ENCODE results near the gene REPIN1.
"Not testable (repeated sequence)": the region's sequence is repeated elsewhere in the genome, so short reads cannot be mapped to it uniquely, and the experiment has no call there.

The REPIN1 gene

DNA sequence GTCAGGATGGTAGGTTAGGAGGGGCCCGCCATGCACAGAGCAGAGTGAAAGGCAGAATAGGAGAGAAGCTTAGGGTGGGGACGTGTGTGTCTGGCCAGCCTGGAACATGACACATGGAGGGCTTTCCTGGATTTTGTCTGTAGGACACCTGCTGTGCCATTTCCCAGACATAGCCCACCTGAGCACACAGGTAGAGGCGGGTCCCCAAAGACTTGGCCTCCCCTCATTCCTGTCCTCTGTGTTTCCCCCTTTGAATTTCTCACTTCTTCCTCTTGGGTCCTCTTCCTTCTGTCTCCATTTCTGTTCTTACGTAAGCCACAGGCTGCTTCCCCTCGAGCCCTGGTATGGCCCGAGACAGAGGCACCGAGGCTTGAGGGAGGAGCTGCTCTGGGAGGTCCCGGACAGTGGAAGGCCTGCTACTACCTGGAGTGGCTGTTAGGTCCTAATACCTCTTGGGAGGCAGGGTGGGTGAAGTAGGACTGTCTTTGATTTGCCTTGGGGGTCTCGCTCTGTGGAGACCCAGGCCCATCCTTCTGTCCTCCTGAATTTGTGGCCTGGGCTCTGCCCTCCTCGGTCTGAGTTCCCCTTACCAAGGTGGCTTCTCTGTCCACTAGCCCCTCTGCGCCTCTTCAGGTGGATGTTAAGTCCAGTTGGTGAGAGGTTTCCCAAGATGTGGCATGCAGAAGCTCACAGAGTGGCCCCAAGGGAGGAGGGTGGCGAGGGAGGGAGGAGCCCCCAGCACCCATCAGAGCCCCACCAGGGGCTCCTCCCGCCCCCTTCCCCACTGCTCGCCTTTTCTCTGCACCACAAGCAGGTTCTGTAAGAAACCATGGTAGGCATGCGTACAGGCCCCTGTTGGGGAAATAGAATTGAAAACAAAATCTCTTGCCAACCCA lies 16.0 kb downstream of the REPIN1 start:
- DNase-seq (ENCODE audit: low spot score in 2 of 2) (no peak), ATAC-seq (no peak)
- H3K9me3 Mint-ChIP-seq, result no peaks in the 10 kb centered on the region

DNA sequence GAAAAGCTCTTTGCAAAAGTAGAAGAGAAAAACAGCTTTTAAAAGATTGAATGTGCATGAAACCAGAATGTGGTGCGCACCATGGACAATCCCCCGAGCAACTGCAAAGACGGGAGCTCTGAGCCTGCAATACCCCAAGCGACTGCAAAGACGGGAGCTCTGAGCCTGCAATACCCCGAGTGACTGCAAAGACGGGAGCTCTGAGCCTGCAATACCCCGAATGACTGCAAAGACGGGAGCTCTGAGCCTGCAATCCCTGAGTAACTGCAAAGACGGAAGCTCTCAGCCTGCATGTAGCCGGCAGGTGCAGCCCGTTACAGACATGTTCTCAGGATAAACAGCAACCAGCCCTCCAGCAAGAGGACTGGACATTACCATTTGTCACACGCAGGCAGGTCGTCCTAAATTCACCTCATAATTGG lies 16.7 kb downstream of the REPIN1 start:
- Mint-ChIP-seq H3K4me1 (peaks cover 20% of the 10 kb centered on the region), H3K27ac (no peak overlapping the region), H3K4me3 (no peak overlapping the region), H3K36me3 (peaks cover 5% of the 10 kb centered on the region), H3K9me3 (no peaks in the 10 kb centered on the region)
- ATAC-seq (no peak), DNase-seq (ENCODE audit: low spot score in 2 of 2) (no peak)

More for the DNA sequence above, 16.0 kb downstream of the REPIN1 start:
- peaks cover 26% of the 10 kb centered on the region for H3K4me1 Mint-ChIP-seq
- no peak overlapping the region for H3K4me3 Mint-ChIP-seq
- peaks cover 5% of the 10 kb centered on the region for H3K36me3 Mint-ChIP-seq
- no peak overlapping the region for H3K27ac Mint-ChIP-seq

DNA sequence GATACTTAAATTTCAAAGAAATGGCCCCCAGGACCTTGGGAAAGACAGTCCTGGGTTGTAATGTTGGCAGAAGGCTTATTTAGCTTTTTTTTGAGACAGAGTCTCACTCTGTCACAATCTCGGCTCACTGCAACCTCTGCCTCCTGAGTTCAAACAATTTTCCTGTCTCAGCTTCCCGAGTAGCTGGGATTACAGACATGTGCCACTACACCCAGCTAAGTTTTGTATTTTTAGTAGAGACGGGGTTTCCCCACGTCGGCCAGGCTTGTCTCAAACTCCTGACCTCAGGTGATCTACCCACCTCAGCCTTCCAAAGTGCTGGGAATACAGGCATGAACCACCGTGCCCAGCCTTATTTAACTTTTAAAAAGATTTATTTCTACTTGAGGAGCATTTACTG lies 17.3 kb downstream of the REPIN1 start:
- not testable (repeated sequence) for ATAC-seq; H3K36me3 Mint-ChIP-seq; H3K4me3 Mint-ChIP-seq; H3K9me3 Mint-ChIP-seq; DNase-seq (ENCODE audit: low spot score in 2 of 2)
- Mint-ChIP-seq H3K4me1 (peaks cover 17% of the 10 kb centered on the region), H3K27ac (peak overlapping the region; percentile 56)

DNA sequence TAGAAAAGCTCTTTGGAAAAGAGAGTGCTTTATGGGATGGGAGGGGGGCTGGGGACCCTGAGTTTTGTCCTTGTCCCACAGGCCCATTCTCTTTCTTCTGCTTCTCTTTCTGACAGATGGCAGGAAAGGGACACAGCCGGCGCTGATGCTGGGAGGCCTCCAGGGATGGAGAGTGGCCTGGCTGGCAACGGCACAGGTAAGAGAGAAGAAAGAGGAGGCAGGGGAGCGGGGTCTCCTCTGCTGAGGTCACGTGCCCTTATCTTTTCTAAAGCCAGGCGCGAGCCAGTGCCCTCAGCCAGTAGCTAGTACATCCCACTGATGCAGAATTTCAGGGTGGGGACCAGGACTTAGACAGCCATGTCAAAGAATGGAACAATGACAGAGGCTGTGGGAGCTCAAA lies 19.7 kb downstream of the REPIN1 start:
- Mint-ChIP-seq H3K9me3 (no peaks in the 10 kb centered on the region), H3K4me3 (no peak overlapping the region), H3K27ac (no peak overlapping the region), H3K4me1 (peaks cover 9% of the 10 kb centered on the region), H3K36me3 (peaks cover 5% of the 10 kb centered on the region)
- ATAC-seq, result no peak
- no peak for DNase-seq (ENCODE audit: low spot score in 2 of 2)

DNA sequence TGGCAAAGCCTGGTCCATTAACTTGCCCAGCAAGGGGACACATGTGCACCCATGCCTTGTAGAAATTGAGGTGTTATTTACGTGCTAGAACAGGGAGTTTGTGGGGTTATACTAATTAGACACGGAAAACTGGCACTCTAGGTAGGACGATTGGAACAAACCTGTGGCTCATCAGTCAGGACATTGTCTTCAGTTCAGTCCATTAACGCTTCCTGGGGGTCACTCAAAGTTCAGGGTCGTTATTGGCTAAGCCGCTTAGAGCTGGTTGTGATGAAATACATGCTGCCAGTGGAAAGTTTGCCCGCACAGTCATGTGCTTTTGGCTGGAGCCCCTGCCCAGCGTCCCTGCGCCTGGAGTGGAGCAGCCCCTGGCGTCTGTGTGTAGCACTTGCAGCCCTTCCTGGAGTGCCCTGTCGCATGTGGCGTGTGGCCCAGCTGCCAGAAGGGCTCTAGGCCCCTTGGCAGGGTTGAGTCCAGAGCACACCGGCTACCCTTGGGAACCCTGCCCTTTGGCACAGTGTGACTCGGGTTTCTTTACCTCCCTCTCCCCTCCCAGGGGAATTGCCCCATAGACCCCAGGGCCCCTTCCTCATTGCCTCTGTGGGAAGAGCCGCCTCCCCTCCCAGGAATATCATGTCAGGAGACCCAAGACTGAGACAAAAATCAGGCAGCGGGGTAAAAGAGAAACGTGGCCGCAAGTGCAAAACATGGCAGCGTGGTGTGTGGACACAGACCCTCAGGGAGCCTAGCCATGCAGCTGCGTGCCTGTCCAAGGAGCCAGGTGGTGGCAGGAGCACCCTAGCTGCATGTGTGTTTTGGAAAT lies 20.3 kb downstream of the REPIN1 start:
- peaks cover 7% of the 10 kb centered on the region for H3K4me1 Mint-ChIP-seq
- no peak overlapping the region for H3K4me3 Mint-ChIP-seq
- H3K9me3 Mint-ChIP-seq, result no peaks in the 10 kb centered on the region
- peak; percentile 19 for ATAC-seq
- H3K27ac Mint-ChIP-seq, result peak overlapping the region; percentile 29
- DNase-seq (ENCODE audit: low spot score in 2 of 2), result no peak
- H3K36me3 Mint-ChIP-seq, result peaks cover 5% of the 10 kb centered on the region

DNA sequence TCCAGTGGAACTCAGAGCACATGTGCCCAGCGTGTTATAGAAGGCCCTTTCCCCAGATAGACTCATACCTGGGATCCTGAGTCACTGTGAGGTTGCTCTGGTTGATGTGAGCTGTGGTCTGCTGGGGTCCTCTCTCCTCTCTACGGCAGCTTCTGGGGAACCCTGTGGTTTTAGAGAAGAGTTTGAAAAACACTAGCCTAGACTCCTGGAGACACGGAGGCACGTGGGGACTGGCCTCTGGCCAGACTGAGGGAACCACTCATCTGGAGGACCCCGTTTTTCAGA lies 20.9 kb downstream of the REPIN1 start:
- Mint-ChIP-seq H3K9me3 (no peaks in the 10 kb centered on the region), H3K36me3 (peaks cover 5% of the 10 kb centered on the region), H3K4me1 (peaks cover 7% of the 10 kb centered on the region)

DNA sequence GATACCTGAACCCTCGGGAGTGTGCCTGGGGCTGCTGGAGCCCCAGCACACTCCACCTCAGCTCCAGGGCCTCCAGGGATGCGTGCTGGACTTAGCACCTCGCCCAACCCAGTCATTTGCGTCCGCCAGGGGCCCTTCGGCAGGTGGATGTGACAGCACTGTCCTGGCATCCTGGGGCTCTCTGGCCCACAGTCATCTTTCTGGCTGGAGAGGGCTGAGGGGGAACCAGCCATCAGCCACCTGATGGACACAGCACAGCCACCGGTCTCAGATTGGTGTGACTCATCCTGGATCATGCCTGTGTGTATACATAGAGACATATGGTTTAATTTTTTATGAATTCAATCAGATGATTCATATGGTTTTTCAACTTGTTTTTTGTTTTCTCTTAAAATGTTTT lies 21.6 kb downstream of the REPIN1 start:
- Mint-ChIP-seq H3K27ac (no peak overlapping the region), H3K4me3 (no peak overlapping the region), H3K36me3 (peaks cover 5% of the 10 kb centered on the region), H3K9me3 (no peaks in the 10 kb centered on the region), H3K4me1 (peaks cover 7% of the 10 kb centered on the region)
- ATAC-seq (no peak), DNase-seq (ENCODE audit: low spot score in 2 of 2) (no peak)

More for the DNA sequence above, 20.9 kb downstream of the REPIN1 start:
- ATAC-seq (peak; percentile 75), DNase-seq (ENCODE audit: low spot score in 2 of 2) (no peak)
- Mint-ChIP-seq H3K27ac (peak overlapping the region; percentile 29), H3K4me3 (no peak overlapping the region)

DNA sequence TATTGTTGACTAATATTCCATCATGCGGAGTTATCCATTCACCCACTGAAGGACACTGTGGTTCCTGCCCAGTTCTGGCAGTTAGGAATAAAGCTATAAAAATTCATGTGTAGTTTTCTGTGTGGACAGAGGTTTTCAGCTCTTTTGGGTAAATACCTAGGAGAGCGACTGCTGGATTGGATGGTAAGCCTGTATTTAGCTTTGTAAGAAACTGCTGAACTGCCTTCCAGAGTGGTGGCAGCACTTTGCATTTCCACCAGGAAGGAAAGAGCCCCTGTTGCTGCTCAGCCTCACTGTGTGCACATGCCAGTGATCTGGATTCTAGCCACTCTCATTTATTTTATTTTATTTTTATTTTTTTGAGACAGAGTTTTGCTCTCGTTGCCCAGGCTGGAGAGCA lies 24.7 kb downstream of the REPIN1 start:
- Mint-ChIP-seq H3K4me3 (no peak overlapping the region), H3K4me1 (peaks cover 12% of the 10 kb centered on the region), H3K27ac (no peak overlapping the region), H3K36me3 (no peaks in the 10 kb centered on the region), H3K9me3 (no peaks in the 10 kb centered on the region)
- ATAC-seq, result no peak
- no peak for DNase-seq (ENCODE audit: low spot score in 2 of 2)

DNA sequence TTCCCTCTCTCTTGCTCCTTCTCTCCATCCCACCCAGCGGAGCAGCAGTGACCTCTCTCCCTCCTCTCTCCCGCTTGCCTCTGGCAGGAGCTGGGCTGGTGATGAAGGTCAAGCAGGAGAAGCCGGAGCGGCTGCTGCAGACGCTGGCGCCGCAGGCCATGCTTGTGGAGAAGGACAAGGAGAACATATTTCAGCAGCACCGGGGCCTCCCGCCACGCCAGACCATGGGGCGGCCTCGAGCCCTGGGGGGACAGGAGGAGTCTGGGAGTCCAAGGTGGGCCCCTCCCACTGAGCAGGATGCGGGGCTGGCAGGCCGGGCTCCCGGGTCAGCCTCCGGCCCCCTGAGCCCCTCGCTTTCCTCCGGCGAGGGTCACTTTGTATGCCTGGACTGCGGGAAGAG lies 27.8 kb downstream of the REPIN1 start:
- Mint-ChIP-seq H3K9me3 (no peaks in the 10 kb centered on the region), H3K4me3 (no peak overlapping the region), H3K27ac (no peak overlapping the region), H3K36me3 (no peaks in the 10 kb centered on the region), H3K4me1 (peaks cover 17% of the 10 kb centered on the region)
- ATAC-seq (no peak), DNase-seq (ENCODE audit: low spot score in 2 of 2) (no peak)

DNA sequence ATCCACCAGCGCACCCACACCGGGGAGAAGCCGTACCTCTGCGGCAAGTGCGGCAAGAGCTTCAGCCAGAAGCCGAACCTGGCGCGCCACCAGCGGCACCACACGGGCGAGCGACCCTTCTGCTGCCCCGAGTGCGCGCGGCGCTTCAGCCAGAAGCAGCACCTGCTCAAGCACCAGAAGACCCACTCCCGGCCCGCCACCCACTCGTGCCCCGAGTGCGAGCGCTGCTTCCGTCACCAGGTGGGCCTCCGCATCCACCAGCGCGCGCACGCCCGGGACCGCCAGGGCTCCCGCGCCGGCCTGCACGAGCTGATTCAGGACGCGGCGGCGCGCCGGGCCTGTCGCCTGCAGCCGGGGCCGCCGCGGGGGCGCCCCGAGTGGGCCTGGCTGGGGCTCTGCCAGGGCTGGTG lies 28.2 kb downstream of the REPIN1 start:
- no peaks in the 10 kb centered on the region for H3K36me3 Mint-ChIP-seq
- peaks cover 20% of the 10 kb centered on the region for H3K4me1 Mint-ChIP-seq
- no peaks in the 10 kb centered on the region for H3K9me3 Mint-ChIP-seq
- ATAC-seq (no peak), DNase-seq (ENCODE audit: low spot score in 2 of 2) (no peak)
- no peak overlapping the region for H3K27ac Mint-ChIP-seq
- no peak overlapping the region for H3K4me3 Mint-ChIP-seq

DNA sequence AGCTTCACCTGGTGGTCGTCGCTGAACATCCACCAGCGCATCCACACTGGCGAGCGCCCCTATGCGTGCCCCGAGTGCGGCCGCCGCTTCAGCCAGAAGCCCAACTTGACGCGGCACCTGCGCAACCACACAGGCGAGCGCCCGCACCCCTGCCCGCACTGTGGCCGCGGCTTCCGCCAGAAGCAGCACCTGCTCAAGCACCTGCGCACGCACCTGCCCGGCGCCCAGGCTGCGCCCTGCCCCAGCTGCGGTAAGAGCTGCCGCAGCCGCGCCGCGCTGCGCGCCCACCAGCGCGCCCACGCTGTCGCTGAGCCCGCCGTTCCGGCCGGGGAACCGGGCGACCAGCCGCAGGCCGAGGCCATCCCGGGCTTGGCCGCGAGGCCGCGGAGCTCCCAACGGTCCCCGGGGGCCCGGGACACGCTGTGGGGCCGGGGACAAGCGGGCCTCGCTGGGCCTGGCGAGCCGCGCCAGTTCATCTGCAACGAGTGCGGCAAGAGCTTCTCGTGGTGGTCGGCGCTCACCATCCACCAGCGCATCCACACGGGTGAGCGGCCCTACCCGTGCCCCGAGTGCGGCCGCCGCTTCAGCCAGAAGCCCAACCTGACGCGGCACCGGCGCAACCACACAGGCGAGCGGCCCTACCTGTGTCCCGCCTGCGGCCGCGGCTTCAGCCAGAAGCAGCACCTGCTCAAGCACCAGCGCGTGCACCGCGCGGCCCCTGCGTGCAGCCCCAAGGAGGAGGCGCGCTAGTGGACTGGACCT lies 28.9 kb downstream of the REPIN1 start:
- no peaks in the 10 kb centered on the region for H3K9me3 Mint-ChIP-seq
- DNase-seq (ENCODE audit: low spot score in 2 of 2), result no peak
- no peaks in the 10 kb centered on the region for H3K36me3 Mint-ChIP-seq
- ATAC-seq, result no peak
- H3K4me1 Mint-ChIP-seq, result peaks cover 20% of the 10 kb centered on the region
- no peak overlapping the region for H3K27ac Mint-ChIP-seq
- no peak overlapping the region for H3K4me3 Mint-ChIP-seq

DNA sequence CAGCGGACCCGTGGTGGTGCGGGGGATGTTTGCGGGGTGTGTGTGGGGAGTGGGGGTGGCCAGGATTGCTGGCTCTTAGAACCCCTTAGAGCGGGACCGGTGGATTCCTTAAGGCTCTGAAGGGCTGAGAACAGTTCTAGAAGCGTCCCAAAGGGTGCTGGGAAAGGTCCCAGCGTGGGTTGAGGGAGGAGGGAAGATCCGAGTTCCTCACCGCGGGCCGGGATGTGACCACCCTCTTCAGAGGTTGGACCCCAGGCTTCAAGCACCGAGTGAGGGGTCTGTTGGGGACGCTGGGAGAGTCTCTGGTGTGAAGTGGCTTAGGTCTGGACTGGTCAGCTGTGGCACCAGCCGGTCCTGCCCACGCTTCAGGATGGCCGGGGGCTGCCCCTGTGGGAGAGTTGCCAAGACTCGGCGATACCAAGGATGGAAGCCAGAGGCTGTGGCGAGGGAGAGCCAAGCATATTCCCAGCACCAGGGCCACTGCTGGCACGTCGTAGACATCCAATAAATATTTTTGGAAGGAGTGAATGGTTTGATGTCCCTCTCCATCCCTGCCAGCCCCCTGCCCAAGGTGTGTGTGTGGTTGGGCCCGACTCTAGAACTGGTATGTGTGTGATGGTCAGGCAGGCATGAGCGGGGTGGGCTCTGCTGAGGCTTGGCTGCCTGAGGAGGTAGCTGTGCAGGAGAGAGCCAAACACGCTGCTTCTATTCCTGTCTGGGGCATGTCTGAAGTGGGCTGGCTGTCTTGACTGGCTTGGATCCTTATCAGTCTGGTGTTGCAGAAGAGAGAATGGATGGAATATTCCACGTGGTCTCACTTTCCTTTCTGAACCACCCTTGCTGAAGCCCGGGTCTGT lies 29.7 kb downstream of the REPIN1 start:
- H3K4me1 Mint-ChIP-seq, result peaks cover 20% of the 10 kb centered on the region
- no peak overlapping the region for H3K27ac Mint-ChIP-seq
- no peaks in the 10 kb centered on the region for H3K9me3 Mint-ChIP-seq
- no peaks in the 10 kb centered on the region for H3K36me3 Mint-ChIP-seq
- no peak for ATAC-seq
- DNase-seq (ENCODE audit: low spot score in 2 of 2), result no peak
- no peak overlapping the region for H3K4me3 Mint-ChIP-seq

DNA sequence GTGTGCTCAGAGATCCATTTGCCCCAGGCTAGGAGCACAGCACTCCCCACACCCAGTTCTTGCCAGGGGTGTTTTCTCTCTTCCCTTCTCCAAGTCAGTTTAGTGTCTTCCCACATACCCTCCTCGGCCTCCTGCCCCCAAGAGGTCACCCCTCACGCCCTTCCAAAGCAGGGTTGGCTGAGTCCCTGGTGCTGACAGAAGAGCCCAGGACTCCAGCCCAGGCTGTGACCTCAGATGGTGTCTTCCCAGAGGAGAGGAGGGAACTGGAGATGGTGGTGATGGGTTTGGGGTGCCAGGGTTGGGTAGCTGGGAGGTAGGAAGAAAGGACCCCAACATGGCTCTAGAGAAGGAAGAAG lies 30.3 kb downstream of the REPIN1 start:
- Mint-ChIP-seq H3K27ac (no peak overlapping the region), H3K36me3 (no peaks in the 10 kb centered on the region), H3K9me3 (no peaks in the 10 kb centered on the region), H3K4me1 (peaks cover 21% of the 10 kb centered on the region), H3K4me3 (no peak overlapping the region)
- no peak for DNase-seq (ENCODE audit: low spot score in 2 of 2)
- ATAC-seq, result no peak

DNA sequence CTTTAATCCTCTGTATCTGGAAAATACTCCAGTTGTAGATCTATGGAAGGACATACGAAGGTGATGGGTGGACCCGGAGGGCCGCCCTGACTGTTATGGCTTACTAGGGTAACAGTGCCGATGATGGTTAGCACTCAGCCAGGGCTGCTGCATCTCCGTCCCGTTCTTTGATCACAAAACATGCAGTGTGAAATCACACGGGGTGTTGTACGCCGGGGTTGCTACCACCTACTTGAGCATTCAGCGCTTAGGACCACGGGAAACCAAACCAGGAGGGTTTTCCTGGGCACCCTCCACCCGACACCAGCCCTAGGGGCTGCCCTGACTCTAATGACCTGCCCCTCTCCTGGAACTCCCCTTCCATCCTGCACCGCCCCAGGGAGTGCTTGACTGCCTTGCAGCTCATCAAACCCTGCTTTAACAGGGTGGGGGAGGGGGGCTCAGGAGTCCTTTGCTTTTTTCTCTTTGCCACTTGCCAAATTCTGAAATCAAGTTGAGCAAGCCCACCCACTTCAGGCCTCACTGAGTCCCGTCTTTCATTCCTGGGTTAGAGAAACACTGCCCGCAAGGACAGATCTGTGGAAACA lies 30.9 kb downstream of the REPIN1 start:
- Mint-ChIP-seq H3K4me1 (peaks cover 27% of the 10 kb centered on the region), H3K27ac (no peak overlapping the region), H3K36me3 (no peaks in the 10 kb centered on the region), H3K9me3 (no peaks in the 10 kb centered on the region), H3K4me3 (no peak overlapping the region)
- no peak for ATAC-seq
- DNase-seq (ENCODE audit: low spot score in 2 of 2), result no peak
